Measurements from ENCODE around the gene PPA2. TPM values are rescaled to one million over a fixed set of nuclear protein-coding genes. Genes with fewer than 3 reads are reported as not detected.

PPA2 gene
- total RNA-seq, 1 donor from 2014 or later = 88.9 TPM

- H3K4me1 Mint-ChIP-seq (ENCODE audit: unreplicated experiment) = peaks cover 3% of the 10 kb centered on the region
- DNase-seq (ENCODE audit: extremely low spot score, unreplicated experiment) = no peak
- no peak for TF ChIP-seq CTCF (conservative IDR thresholded peaks at IDR 0.05)
- no peaks in the 10 kb centered on the region for H3K36me3 Mint-ChIP-seq
- H3K9me3 Mint-ChIP-seq = no peaks in the 10 kb centered on the region
- H3K27ac Mint-ChIP-seq = no peak overlapping the region
- no peaks in the 10 kb centered on the region for H3K27me3 Mint-ChIP-seq
- H3K4me3 Mint-ChIP-seq = no peak overlapping the region
Measured at GRCh38 chr4:105348719-105349118, 125.1 kb downstream of the PPA2 start.

GRCh38 chr4:105346869-105347268, 127.0 kb downstream of the PPA2 start:
- no peak for DNase-seq (ENCODE audit: extremely low spot score, unreplicated experiment)
- Mint-ChIP-seq H3K36me3 (no peaks in the 10 kb centered on the region), H3K27me3 (no peaks in the 10 kb centered on the region), H3K4me3 (no peak overlapping the region), H3K4me1 (ENCODE audit: unreplicated experiment) (peaks cover 11% of the 10 kb centered on the region), H3K9me3 (no peaks in the 10 kb centered on the region), H3K27ac (no peak overlapping the region)
- TF ChIP-seq CTCF (conservative IDR thresholded peaks at IDR 0.05) = no peak

GRCh38 chr4:105345838-105346237, 128.0 kb downstream of the PPA2 start:
- no peak overlapping the region for H3K27ac Mint-ChIP-seq
- no peaks in the 10 kb centered on the region for H3K27me3 Mint-ChIP-seq
- no peaks in the 10 kb centered on the region for H3K36me3 Mint-ChIP-seq
- no peak for DNase-seq (ENCODE audit: extremely low spot score, unreplicated experiment)
- no peak overlapping the region for H3K4me3 Mint-ChIP-seq
- H3K9me3 Mint-ChIP-seq = no peaks in the 10 kb centered on the region
- peaks cover 11% of the 10 kb centered on the region for H3K4me1 Mint-ChIP-seq (ENCODE audit: unreplicated experiment)
- TF ChIP-seq CTCF (conservative IDR thresholded peaks at IDR 0.05) = no peak

- DNase-seq (ENCODE audit: extremely low spot score, unreplicated experiment) = no peak
- no peak for TF ChIP-seq CTCF (conservative IDR thresholded peaks at IDR 0.05)
- no peak overlapping the region for H3K27ac Mint-ChIP-seq
- H3K4me1 Mint-ChIP-seq (ENCODE audit: unreplicated experiment) = peaks cover 11% of the 10 kb centered on the region
- no peaks in the 10 kb centered on the region for H3K36me3 Mint-ChIP-seq
- no peaks in the 10 kb centered on the region for H3K9me3 Mint-ChIP-seq
- no peaks in the 10 kb centered on the region for H3K27me3 Mint-ChIP-seq
- no peak overlapping the region for H3K4me3 Mint-ChIP-seq
Measured at GRCh38 chr4:105345358-105345757, 128.5 kb downstream of the PPA2 start.

- H3K4me1 Mint-ChIP-seq (ENCODE audit: unreplicated experiment) = peaks cover 11% of the 10 kb centered on the region
- DNase-seq (ENCODE audit: extremely low spot score, unreplicated experiment) = no peak
- no peak overlapping the region for H3K4me3 Mint-ChIP-seq
- no peaks in the 10 kb centered on the region for H3K9me3 Mint-ChIP-seq
- no peak for TF ChIP-seq CTCF (conservative IDR thresholded peaks at IDR 0.05)
- no peaks in the 10 kb centered on the region for H3K36me3 Mint-ChIP-seq
- no peak overlapping the region for H3K27ac Mint-ChIP-seq
- no peaks in the 10 kb centered on the region for H3K27me3 Mint-ChIP-seq
Measured at GRCh38 chr4:105344141-105344540, 129.7 kb downstream of the PPA2 start.

Data from type B pancreatic cell (in vitro differentiated cells).